NCI-H1105 treated with DMSO at 0.1 percent for 48 hours (cell line): ENCODE measurements around the gene TMEM98.
"Not testable (repeated sequence)": the region's sequence is repeated elsewhere in the genome, so short reads cannot be mapped to it uniquely, and the experiment has no call there.

Experiments used
- DNase-seq: peaks from one replicate; lab custom pipeline; 2025; lab: John Stamatoyannopoulos, UW

TMEM98 gene

DNA sequence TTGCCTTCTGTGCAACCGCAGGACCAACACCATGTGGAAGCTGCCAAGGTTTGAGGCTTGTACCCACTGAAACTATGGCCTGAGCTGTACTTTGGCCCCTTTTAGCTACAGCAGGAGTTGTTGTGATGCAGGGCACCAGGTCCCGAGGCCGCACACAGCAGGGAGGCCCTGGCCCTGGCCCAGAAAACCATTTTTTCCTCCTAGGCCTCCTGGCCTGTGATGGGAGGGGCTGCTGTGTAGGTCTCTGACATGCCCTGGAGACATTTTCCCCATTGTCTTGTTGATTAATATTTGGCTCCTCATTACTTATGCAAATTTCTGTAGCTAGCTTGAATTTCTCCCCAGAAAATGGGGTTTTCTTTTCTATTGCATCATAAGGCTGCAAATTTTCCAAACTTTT lies 53.7 kb downstream of the TMEM98 start:
- DNase-seq, result not testable (repeated sequence)

DNA sequence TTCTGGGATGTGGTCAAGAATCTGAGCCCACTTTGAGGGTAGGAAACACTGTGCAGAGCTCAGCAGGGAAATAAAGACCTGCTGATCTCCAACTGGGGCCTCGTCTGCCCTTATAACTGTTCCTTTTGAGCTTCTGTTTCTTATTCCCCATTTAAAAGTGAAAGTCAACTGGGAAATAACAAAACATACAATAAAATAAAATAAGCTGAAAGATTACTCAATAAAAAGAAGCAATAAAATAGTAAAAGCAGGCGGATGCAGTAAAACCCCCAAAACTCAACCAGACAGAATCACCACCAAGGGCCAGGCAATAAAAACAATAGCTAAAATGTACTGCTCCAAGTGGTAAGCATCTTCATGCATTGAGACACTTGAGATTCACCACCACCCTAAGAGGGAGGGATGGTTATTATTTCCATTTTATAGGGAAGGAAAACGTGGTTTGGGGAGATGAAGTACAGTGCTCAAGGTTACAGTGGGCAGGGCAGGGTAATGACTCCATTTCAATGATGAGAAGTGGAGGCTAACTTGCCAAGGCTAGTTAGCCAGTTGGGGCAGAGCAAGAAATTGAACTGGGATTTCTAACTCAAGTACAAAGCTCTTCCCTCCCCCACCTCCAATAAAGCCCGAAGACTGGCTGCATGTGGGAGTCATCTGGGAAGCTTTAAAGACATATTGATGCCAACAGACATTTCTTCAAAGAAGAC lies 57.2 kb downstream of the TMEM98 start:
- no peak for DNase-seq

DNA sequence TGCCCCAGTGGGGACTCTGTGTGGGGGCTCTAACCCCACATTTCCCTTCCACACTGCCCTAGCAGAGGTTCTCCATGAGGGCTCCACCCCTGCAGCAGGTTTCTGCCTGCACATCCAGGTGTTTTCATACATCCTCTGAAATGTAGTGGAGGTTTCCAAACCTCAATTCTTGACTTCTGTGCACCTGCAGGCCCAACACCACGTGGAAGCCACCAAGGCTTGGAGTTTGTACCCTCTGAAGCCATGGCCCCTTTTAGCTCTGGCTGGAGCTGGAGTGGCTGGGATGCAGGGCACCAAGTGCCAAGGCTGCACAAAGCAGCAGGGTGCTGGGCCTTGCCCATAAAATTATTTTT lies 59.5 kb downstream of the TMEM98 start:
- not testable (repeated sequence) for DNase-seq

DNA sequence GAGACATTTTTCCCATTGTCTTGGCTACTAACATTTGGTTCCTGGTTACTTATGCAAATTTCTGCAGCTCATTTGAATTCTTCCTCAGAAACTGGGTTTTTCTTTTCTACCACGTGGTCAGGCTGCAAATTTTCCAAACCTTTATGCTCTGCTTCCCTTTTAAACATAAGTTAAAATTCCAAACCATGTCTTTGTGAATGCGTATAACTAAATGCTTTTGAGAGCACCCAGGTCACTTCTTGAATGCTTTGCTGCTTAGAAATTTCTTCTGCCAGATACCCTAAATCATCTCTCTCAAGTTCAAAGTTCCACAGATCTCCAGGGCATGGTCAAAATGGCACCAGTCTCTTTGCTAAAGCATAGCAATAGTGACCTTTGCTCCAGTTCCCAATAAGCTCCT lies 59.9 kb downstream of the TMEM98 start:
- DNase-seq, result not testable (repeated sequence)

DNA sequence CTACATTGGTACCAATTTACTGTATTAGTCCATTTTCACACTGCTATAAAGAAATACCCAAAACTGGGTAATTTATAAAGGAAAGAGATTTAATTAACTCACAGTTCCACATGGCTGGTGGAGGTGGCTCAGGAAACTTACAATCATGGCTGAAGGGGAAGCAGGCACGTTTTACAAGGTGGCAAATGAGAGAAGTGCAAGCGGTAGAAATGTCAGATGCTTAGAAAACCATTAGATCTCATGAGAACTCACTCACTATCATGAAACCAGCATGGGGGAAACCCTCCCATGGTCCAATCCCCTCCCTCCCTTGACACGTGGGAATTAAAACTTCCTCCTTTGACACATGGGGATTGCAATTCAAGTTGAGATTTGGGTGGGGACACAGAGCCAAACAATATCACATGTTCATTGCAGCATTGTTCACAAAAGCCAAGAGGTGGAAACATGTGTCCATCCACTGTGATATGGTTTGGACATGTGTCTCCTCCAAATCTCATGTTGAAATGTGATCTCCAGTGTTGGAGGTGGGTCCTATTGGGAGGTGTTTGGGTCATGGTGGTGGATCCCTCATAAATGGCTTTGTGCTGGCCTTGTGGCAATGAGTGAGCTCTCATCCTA lies 60.6 kb downstream of the TMEM98 start:
- no peak for DNase-seq

DNA sequence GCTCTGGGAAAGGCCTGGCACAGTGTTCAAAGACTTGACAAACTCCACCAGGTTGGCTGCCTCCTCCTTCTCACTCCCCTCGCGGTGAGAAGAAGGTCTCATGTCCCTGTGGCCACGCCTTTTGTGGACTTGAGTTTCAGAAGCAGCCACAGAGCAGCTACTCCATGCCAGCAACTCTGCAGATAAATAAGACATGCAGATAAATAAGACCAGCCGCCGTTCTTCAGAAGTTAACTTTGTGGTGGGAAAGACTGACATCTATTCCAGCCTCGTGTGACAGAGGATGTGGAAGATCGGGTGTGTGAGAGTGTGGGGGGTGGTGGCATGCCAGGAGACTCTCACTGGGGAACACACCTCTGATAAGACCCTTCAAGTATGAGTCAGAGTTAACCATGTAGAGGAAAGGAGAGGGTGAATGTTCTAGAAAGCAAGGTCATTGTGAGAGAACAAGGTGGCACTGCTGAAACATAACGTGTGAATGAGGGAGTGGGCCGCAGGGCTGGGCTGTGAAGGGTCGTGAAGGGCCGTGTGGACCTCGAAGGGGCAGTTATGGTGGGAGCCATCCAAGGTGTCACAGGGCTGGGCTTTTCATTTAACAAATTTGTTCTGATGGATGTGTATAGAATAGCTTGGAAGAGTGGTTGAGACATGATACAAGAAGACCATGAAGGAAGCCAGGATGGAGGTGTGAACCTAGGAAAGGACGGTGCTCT lies 64.5 kb downstream of the TMEM98 start:
- DNase-seq, result no peak

DNA sequence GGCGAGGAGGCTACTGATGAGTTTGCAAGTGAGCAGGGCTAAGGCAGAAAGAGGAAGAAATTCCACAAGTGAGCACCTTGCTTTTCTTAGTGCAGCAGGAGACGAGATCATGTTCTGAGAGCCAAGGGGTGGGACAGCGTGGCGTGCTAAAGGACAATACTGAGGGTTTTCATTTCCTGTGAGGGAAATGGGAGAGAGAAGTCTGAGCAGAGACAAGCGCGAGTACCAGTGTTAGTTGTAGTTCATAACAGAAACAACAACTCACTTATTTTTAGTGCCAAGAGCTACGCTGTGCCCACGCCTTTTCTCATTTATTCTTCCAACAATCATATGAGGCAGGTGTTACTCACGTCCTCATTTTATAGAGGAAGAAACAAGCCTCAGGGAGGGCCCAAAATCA lies 66.0 kb downstream of the TMEM98 start:
- DNase-seq, result no peak
